Prostate gland (tissue), 2 donors: ENCODE measurements around the gene EXOSC5. TPM values are rescaled to one million over a fixed set of nuclear protein-coding genes. Genes with fewer than 3 reads are reported as not detected.

Source experiments
- DNase-seq: peaks from one replicate; pipeline ENCODE4 v3.0.0-alpha.2; 2019; ENCODE audit warnings: low spot score
- H3K27ac ChIP-seq, 2 donors: fragments of 200-600 bp; sonication (generic); 2 replicates each; pipeline ENCODE4 v1.5.1; 2017 to 2019
- H3K27me3 ChIP-seq: fragments of 200-600 bp; sonication (generic); replicated peaks from 2 replicates; pipeline ENCODE4 v1.5.1; 2019; ENCODE audit not compliant: insufficient read depth
- H3K36me3 ChIP-seq, 2 donors: fragments of 200-600 bp; sonication (generic); 1 replicate in 1 of 2; 2 replicates in 1 of 2; pipeline versions ENCODE4 v1.5.1 to v1.8.1; 2017 to 2019
- H3K4me1 ChIP-seq: fragments of 200-600 bp; sonication (generic); replicated peaks from 2 replicates; pipeline ENCODE4 v1.5.1; 2019
- H3K4me3 ChIP-seq, 2 donors: fragments of 200-600 bp; sonication (generic); 2 replicates each; pipeline ENCODE4 v1.5.1; 2017 to 2019
- H3K9me3 ChIP-seq: fragments of 200-600 bp; sonication (generic); 2 replicates; pipeline ENCODE4 v1.5.1; 2017
- CTCF ChIP-seq, 4 experiments: fragments of 200-600 bp in 2 of 4; fragments of 450-650 bp in 2 of 4; sonication (generic) in 2 of 4; IDR thresholded peaks; 1 replicate in 3 of 4; 2 replicates in 1 of 4; pipeline ENCODE4 v1.5.1; 2016 to 2019; ENCODE audit warnings: antibody characterized with exemption in 4 of 4, mild to moderate bottlenecking in 2 of 4, moderate library complexity in 2 of 4
- POLR2A ChIP-seq: fragments of 450-650 bp; IDR thresholded peaks from one replicate; pipeline ENCODE4 v1.6.1; 2016; ENCODE audit warnings: antibody characterized with exemption, mild to moderate bottlenecking
- POLR2AphosphoS5 ChIP-seq: sonication (generic); formaldehyde crosslinking; IDR thresholded peaks from one replicate; pipeline ENCODE4 v1.6.1; 2017; ENCODE audit warnings: antibody characterized with exemption
- whole genome bisulfite sequencing: methylation state at CpG from one replicate; pipeline ENCODE4 v1.1.5; 2018; 5-methylcytosine and 5-hydroxymethylcytosine counted together
- intact Hi-C: fragments of 100-400 bp; cut with DNase I; formaldehyde crosslinking; loops from one replicate; pipeline ENCODE4 v1.14.2; 2022
- total RNA-seq, 2 donors: library from RNA; depleted of rRNA; stranded (reverse); fragments of >200 nt; gene quantifications; one replicate each; pipeline ENCODE4 v1.1.0, GENCODE V29; 2016

Gene EXOSC5
- total RNA-seq, 2 donors from 2014 or later, result 29.6 to 34.0 TPM

- peaks cover 10% of the 10 kb centered on the region for H3K4me1 ChIP-seq
- 54% methylated on average over 4 of the region's 4 CpGs for WGBS
- no peak overlapping the region for H3K27ac ChIP-seq
Observed at GRCh38 chr19:41407271-41407670, 10.1 kb upstream of the EXOSC5 start.

GRCh38 chr19:41405776-41406175, 8.6 kb upstream of the EXOSC5 start:
- WGBS, result 73% methylated on average over 6 of the region's 6 CpGs
- Histone ChIP-seq H3K27ac (no peak overlapping the region), H3K4me3 (no peak overlapping the region), H3K27me3 (no peaks in the 10 kb centered on the region), H3K4me1 (peaks cover 5% of the 10 kb centered on the region), H3K9me3 (no peaks in the 10 kb centered on the region), H3K36me3 (peaks cover 0 to 3% of the 10 kb centered on the region in 2 donors)
- no peak for DNase-seq
- no peak for TF ChIP-seq POLR2A
- TF ChIP-seq POLR2AphosphoS5, result no peak
- TF ChIP-seq CTCF (IDR thresholded peaks at IDR 0.05), result no peak
- intact Hi-C loops, result no loop called here

More at GRCh38 chr19:41407271-41407670, 10.1 kb upstream of the EXOSC5 start:
- no peak for DNase-seq
- peaks cover 0 to 6% of the 10 kb centered on the region in 2 donors for H3K36me3 ChIP-seq
- intact Hi-C loops, result no loop called here
- no peak overlapping the region for H3K4me3 ChIP-seq
- TF ChIP-seq POLR2A (no peak), POLR2AphosphoS5 (no peak), CTCF (IDR thresholded peaks at IDR 0.05) (no peak)
- H3K9me3 ChIP-seq, result no peaks in the 10 kb centered on the region
- H3K27me3 ChIP-seq, result no peaks in the 10 kb centered on the region

GRCh38 chr19:41403181-41403970, 6.2 kb upstream of the EXOSC5 start:
- Histone ChIP-seq H3K4me1 (no peaks in the 10 kb centered on the region), H3K36me3 (no peaks in the 10 kb centered on the region), H3K4me3 (no peak overlapping the region), H3K9me3 (no peaks in the 10 kb centered on the region), H3K27ac (no peak overlapping the region), H3K27me3 (no peaks in the 10 kb centered on the region)
- 59% methylated on average over 12 of the region's 12 CpGs for WGBS
- TF ChIP-seq CTCF (IDR thresholded peaks at IDR 0.05) (no peak), POLR2A (no peak), POLR2AphosphoS5 (no peak)
- DNase-seq, result no peak
- intact Hi-C loops, result no loop called here

GRCh38 chr19:41402010-41402409, 4.9 kb upstream of the EXOSC5 start:
- intact Hi-C loops, result no loop called here
- Histone ChIP-seq H3K27me3 (no peaks in the 10 kb centered on the region), H3K9me3 (no peaks in the 10 kb centered on the region), H3K4me1 (no peaks in the 10 kb centered on the region), H3K36me3 (no peaks in the 10 kb centered on the region), H3K4me3 (no peak overlapping the region), H3K27ac (no peak overlapping the region)
- TF ChIP-seq POLR2AphosphoS5 (no peak), POLR2A (no peak), CTCF (IDR thresholded peaks at IDR 0.05) (no peak)
- DNase-seq, result no peak
- WGBS, result 85% methylated on average over 3 of the region's 3 CpGs

- Histone ChIP-seq H3K9me3 (no peaks in the 10 kb centered on the region), H3K4me3 (no peak overlapping the region), H3K36me3 (no peaks in the 10 kb centered on the region), H3K27me3 (no peaks in the 10 kb centered on the region), H3K4me1 (peaks cover 3% of the 10 kb centered on the region), H3K27ac (no peak overlapping the region)
- intact Hi-C loops, result no loop called here
- WGBS, result 74% methylated on average over 4 of the region's 4 CpGs
- no peak for DNase-seq
- TF ChIP-seq POLR2A (no peak), CTCF (IDR thresholded peaks at IDR 0.05) (no peak), POLR2AphosphoS5 (no peak)
Observed at GRCh38 chr19:41401483-41401882, 4.3 kb upstream of the EXOSC5 start.
